ENCODE measurements around the gene HYI.

HYI gene

GRCh38 chr1:43423672-43424550 is 29.8 kb downstream of the HYI start:
- TF ChIP-seq CTCF (IDR thresholded peaks at IDR 0.05; ENCODE audit: insufficient read depth, low read length, poor library complexity, severe bottlenecking) (no peak), EZH2phosphoT487 (conservative IDR thresholded peaks at IDR 0.05; ENCODE audit: low read length) (no peak)
- H3F3A ChIP-seq (ENCODE audit: insufficient read depth), result no peaks in the 10 kb centered on the region
- no peaks in the 10 kb centered on the region for H3K9me3 ChIP-seq (ENCODE audit: insufficient read depth, low read length)
- H3K27me3 ChIP-seq (ENCODE audit: low read length), result no peaks in the 10 kb centered on the region
- H3K4me2 ChIP-seq (ENCODE audit: low read depth, low read length, poor library complexity, severe bottlenecking), result no peak overlapping the region
- H3K9ac ChIP-seq (ENCODE audit: low read length), result no peak overlapping the region
- H4K20me1 ChIP-seq (ENCODE audit: low read depth, low read length), result no peaks in the 10 kb centered on the region
- H3K36me3 ChIP-seq (ENCODE audit: low read length), result no peaks in the 10 kb centered on the region
- H3K9me2 ChIP-seq (replicated peaks; ENCODE audit: insufficient read depth, low read length), result no peaks in the 10 kb centered on the region
- no peak overlapping the region for H3K4me3 ChIP-seq (ENCODE audit: insufficient read depth, low read length, poor library complexity, severe bottlenecking)
- no peaks in the 10 kb centered on the region for H3K79me2 ChIP-seq (ENCODE audit: insufficient read depth, low read length)
- H3K27ac ChIP-seq (ENCODE audit: low read depth, low read length), result no peak overlapping the region
- H2AFZ ChIP-seq (ENCODE audit: low read depth, low read length, severe bottlenecking), result no peak overlapping the region

- H3K4me2 ChIP-seq (ENCODE audit: low read depth, low read length, poor library complexity, severe bottlenecking), result no peak overlapping the region
- no peak for TF ChIP-seq EZH2phosphoT487 (conservative IDR thresholded peaks at IDR 0.05; ENCODE audit: low read length)
- TF ChIP-seq CTCF (IDR thresholded peaks at IDR 0.05; ENCODE audit: insufficient read depth, low read length, poor library complexity, severe bottlenecking), result no peak
- H3K9ac ChIP-seq (ENCODE audit: low read length), result no peak overlapping the region
- H3K9me2 ChIP-seq (replicated peaks; ENCODE audit: insufficient read depth, low read length), result no peaks in the 10 kb centered on the region
- no peaks in the 10 kb centered on the region for H3K36me3 ChIP-seq (ENCODE audit: low read length)
- H3K79me2 ChIP-seq (ENCODE audit: insufficient read depth, low read length), result no peaks in the 10 kb centered on the region
- no peaks in the 10 kb centered on the region for H4K20me1 ChIP-seq (ENCODE audit: low read depth, low read length)
- H3K9me3 ChIP-seq (ENCODE audit: insufficient read depth, low read length), result no peaks in the 10 kb centered on the region
- no peaks in the 10 kb centered on the region for H3F3A ChIP-seq (ENCODE audit: insufficient read depth)
- H3K27me3 ChIP-seq (ENCODE audit: low read length), result no peaks in the 10 kb centered on the region
- no peak overlapping the region for H2AFZ ChIP-seq (ENCODE audit: low read depth, low read length, severe bottlenecking)
- no peak overlapping the region for H3K4me3 ChIP-seq (ENCODE audit: insufficient read depth, low read length, poor library complexity, severe bottlenecking)
- H3K27ac ChIP-seq (ENCODE audit: low read depth, low read length), result no peak overlapping the region
Observed at GRCh38 chr1:43422995-43423671, 30.6 kb downstream of the HYI start.

- Histone ChIP-seq H3K9me2 (replicated peaks; ENCODE audit: insufficient read depth, low read length) (no peaks in the 10 kb centered on the region), H3K9ac (ENCODE audit: low read length) (no peak overlapping the region), H2AFZ (ENCODE audit: low read depth, low read length, severe bottlenecking) (no peak overlapping the region), H3K27me3 (ENCODE audit: low read length) (no peaks in the 10 kb centered on the region), H3K4me2 (ENCODE audit: low read depth, low read length, poor library complexity, severe bottlenecking) (no peak overlapping the region), H3K9me3 (ENCODE audit: insufficient read depth, low read length) (no peaks in the 10 kb centered on the region), H3F3A (ENCODE audit: insufficient read depth) (no peaks in the 10 kb centered on the region), H3K79me2 (ENCODE audit: insufficient read depth, low read length) (no peaks in the 10 kb centered on the region), H3K27ac (ENCODE audit: low read depth, low read length) (no peak overlapping the region), H3K36me3 (ENCODE audit: low read length) (no peaks in the 10 kb centered on the region), H3K4me3 (ENCODE audit: insufficient read depth, low read length, poor library complexity, severe bottlenecking) (no peak overlapping the region), H4K20me1 (ENCODE audit: low read depth, low read length) (no peaks in the 10 kb centered on the region)
- TF ChIP-seq EZH2phosphoT487 (conservative IDR thresholded peaks at IDR 0.05; ENCODE audit: low read length) (no peak), CTCF (IDR thresholded peaks at IDR 0.05; ENCODE audit: insufficient read depth, low read length, poor library complexity, severe bottlenecking) (no peak)
Observed at GRCh38 chr1:43421976-43422750, 31.6 kb downstream of the HYI start.
